HG02588 (cell line): ENCODE data around the gene STIM1.
"Not testable (repeated sequence)": the region's sequence is repeated elsewhere in the genome, so short reads cannot be mapped to it uniquely, and the experiment has no call there.

Experiments
- ATAC-seq: cut with Tn5 transposase; IDR thresholded peaks from one replicate; pipeline ENCODE4 v1.9.1; 2021; ENCODE audit warnings: mild to moderate bottlenecking, moderate library complexity; ENCODE audit not compliant: unreplicated experiment

STIM1 gene

DNA sequence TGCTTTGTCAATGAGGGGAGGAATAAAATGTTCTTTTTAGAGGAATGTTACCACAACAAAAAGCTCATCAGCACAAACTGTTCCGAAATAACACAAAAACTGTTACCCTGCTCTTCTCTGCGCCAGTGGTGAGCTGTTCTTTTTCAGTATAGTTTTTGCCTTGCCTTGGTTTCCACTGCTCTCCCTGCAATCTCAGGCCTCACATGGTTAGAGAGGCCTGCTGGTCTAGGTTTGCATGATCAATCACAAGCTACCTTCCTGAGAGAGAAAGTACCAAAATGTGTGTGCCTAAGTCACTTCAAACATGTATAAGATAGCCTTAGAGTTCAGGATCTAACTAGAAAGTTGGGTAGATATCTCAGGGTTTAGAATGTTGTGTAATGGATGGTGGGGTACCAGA, 114.6 kb downstream of the STIM1 start:
- no peak for ATAC-seq

DNA sequence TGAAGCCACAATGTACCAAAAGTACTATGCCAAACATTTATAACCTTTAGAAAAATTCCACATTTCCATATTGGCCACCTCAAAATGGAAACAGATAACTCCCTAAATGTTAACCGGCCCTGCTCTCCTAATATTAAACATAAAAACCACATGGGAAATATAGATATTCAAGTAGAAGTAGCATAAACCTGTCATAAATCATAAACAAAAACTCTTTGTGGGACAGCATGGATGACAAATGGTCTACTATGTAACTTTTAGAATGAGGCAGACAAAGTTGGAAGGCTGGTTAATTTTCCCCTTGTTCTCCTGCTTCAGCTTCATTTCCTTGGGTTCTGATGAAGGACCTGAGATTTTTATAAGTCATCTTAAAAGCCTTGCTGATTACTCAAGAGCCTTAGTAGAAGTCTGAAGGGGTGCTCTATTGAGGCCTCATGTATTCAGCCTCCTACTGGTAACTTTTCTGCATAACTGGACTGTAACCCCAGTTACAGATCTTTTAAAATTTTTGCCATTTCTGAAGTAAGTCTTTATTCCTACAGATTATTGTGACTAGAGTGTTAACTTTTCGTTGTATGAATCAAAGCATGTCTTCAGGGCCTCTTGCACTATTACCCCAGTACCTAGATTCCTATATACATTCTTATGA, 116.4 kb downstream of the STIM1 start:
- no peak for ATAC-seq

DNA sequence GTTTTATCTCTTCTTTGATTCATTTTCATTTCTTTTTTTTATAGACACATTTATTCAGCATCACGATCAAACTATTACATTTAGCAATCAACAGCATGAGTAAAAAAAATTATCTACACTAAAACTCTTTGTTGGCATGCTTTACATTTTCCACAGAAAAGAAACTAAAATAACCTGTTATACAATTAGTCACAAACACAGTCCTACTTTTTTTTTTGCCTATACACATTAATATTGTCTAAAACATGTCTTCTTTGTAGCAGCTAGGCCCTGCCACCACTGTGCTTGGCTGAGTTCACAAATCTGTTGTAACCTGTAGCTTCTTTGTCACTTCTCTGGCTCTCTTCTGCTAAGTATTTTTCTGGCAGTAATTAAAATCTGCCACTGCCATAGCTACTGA, 117.0 kb downstream of the STIM1 start:
- no peak for ATAC-seq

DNA sequence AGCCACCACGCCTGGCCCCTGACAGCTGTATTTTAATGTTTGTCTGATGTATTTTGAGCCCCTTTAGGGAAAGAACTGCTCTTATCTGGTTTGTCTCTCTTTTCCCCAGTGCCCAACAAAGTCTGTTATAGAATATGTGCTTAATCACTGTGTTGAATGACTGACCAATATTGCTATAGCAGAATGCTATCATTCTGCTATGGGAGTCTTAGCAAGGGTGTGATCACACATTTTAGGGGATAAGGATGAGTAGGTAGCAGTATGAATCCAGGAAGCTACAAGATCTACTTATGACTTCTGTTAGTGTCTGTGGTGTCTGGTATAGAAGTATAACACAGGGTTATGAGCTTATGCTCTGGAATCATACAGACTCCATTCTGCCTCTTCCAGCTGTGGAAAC, 121.6 kb downstream of the STIM1 start:
- no peak for ATAC-seq

DNA sequence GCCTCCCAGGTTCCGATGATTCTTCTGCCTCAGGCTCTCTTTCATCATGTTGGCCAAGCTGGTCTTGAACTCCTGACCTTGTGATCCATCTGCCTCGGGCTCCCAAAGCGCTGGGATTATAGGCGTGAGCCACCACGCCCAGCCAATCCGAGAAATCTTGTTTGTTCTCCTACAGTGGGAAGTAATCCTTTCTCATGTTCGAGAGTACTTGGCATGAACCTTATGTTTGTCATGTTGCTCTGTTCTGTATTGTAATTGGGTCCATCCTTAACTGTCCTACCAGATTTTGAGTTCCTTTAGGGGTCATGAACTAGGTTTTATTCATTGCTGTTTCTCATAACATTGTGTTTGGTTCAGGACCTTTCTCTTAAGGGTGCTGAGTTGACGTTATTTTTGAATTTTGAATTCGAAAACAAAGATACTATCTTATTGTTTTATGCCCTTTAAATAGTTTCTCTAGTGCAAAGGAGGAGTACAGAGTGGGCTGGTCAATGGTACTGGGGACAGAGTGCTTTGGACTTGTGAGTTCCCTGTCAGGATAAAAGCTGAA, 125.7 kb downstream of the STIM1 start:
- ATAC-seq: no peak

DNA sequence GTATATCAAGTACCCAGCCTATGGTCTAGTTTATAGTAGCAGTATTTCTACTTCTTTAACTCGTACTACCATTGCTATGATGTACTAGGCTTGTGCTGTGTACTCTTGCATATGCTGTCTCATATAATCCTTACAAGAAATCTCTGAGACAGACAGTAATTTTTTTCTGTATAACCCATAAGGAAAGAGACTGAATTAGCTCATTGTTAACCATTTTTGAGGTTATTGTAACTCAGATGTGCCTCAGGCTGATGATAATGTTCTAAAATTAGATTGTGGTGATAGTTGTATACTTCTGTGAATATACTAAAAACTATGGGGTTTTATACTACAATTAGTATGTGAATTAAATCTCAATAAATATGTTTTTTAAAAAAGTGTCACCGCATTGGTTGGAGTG, 127.0 kb downstream of the STIM1 start:
- ATAC-seq: no peak

DNA sequence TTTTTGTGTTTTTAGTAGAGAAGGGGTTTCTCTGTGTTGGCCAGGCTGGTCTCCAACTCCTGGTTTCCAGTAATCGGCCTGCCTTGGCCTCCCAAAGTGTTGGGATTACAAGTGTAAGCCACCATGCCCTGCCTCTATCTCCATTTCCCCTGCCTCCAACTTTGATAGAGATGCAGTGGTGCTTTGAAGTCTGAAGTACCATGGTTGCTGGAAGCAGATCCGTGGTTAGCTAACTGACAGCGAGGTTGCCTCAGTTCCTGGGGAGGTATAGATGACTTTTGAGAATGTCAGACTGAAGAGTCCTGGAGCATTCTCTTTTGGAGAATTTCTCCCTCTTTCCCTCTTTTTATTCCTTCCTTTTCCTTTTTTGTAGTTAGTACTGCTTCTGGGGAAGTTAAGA, 127.6 kb downstream of the STIM1 start:
- ATAC-seq: no peak

DNA sequence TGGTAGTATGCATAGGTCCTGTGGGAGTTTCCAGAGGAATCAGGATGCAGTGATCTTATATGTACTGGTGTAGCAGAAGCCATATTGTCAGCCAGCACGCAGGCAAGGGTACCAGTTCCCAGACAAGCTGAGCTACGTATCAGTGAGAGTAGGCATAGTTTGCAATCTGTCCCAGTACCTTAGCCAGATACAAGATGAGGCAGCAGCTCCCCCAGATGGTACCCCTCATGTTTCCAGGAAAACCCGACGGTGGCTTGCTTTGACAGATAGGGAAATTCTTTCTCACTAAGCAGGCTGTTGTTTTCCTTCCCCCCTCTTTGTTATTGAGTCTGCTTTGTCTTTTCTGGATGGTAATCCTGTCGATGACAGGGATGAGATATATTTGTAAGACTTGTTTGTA, 129.4 kb downstream of the STIM1 start:
- no peak for ATAC-seq

DNA sequence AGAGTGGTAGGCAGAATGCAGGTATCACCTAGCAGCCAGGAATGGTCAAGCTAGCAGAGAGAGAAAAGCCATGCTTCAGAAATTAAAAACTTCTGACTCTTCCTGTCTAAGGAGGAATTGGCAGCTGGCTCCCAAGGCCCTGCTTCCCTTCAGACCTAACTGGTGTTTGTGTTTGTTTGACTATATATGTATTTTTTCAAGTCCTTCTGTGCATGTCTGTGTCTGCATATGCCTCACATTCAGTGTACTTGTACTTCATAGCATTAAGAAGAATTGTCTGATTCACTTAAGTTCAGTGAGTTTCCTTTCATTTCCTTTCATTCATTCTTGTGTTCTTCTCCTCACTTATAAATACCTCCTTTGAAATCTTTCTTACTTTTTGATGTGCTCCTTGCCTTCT, 130.2 kb downstream of the STIM1 start:
- ATAC-seq: no peak

DNA sequence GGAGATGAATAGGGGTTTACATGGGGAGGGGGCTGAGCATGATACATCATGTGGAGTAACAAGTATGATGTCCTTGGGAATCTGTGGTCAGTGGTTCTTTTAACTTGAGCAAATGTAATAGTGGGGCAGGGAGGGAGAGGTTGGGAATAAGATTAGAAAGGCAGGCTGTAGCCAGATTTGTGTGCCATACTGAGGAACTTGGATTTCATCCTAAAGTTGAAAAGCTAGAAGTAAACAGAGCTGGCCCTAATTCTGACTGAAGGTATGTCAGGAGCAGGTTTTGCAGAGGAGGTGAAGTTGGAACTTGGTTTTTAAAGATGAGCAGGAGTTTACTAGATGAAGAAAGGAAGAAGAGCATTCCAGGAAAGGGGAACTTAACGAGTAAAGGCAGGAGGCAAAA, 130.8 kb downstream of the STIM1 start:
- ATAC-seq: no peak

DNA sequence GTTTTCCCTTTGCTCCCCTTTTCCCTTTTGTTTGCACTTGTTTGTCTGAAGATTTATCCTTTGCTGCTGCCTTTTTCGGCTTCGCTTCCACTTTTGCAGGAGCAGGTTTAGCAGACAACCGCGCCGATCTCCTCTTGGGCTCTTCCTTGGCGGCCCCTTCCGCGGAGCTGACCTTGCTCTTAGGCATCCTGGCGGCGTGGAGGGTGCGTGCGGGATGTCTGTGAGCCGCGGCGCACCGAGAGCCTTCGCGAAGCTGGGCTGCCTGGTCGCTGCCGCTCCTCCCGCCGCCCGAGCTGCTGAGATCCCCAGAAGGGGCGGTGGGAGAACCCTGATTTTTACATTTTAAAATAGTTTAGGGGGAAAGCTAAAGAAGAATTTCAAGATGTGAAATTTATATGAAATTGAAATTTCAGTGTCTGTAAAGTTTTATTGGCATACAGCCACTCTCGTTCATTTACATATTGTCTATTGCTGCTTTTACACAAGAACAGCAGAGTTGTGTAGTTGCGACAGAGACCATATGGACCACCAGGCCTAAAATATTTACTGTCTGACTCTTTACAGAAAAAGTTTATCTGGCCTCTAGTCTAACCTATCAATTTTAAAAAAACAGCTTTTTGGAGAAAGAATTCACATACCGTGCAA, 133.9 kb downstream of the STIM1 start:
- no peak for ATAC-seq

DNA sequence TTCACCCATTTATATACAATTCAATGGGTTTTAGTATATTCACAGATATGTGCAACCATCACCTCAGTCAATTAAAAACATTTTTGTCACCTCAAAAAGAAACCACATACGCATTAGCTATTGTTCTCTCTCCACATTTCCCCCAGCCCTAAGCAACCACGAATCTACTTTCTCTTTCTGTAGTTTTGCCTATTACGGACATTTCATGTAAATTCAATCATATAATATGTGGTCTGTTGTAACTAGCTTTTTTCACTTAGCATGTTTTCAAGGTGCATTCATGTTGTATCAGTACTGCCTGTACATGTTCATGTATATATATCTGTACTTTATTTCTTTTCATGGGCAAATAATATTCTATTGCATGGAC, 134.4 kb downstream of the STIM1 start:
- no peak for ATAC-seq

DNA sequence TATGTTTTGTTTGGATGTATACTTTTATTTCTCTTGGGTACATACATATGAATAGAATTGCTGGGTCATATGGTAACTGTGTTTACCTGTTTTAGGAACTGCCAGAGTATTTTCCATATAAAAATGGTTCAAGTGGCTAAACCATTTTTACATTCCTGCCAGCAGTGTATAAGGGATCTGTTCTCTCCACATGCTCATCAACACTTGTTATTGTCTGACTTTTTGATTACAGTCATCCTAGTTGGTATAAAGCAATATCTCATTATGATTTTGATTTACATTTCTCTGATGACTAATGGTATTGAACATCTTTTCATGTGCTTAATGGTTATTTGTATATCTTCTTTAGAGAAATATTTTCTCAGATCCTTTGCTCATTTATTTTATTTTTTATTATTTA, 134.9 kb downstream of the STIM1 start:
- ATAC-seq: no peak

DNA sequence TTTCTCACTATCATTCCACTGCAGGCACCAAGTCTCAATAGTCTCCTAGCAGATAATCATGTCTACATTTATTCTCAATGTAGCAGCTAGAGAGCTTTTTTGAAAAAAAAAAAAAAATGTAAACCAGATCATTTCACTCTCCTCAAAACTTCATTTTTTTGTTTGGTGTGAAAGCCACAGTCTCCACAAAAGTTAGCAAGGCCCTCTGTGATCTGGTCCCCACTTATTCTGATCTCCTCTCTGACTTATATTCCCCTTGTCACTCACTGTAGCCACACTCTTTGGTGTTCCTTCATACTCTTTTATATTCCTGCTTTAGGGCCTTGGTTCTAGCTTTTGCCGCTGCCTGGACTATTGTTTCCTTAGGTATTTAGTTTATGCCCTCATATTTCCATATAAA, 137.5 kb downstream of the STIM1 start:
- ATAC-seq: no peak

DNA sequence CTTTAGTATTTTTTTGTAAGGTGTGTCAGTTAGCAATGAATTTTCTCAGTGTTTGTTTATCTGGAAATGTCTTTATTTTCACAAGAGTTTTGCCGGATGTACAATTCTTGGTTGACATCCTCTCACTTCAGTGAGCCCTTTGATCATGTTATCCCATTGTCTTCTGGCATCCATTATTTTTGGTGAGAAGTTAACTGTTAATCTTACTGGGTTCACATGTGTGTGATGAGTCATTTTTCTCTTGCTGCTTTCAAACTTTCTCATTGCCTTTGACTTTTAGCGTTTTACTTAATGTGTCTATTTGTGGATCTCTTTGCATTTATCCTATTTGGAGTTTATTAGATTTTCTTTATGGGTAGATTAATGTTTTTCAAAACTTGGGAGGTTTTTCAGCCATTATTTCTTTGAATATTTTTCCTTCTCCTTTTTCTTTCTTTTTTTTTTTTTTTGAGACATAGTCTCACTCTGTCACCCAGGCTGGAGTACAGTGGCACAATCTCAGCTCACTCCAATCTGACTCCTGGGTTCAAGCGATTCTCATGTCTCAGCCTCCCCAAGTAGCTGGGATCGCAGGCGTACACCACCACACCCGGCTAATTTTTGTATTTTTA, 138.7 kb downstream of the STIM1 start:
- no peak for ATAC-seq

DNA sequence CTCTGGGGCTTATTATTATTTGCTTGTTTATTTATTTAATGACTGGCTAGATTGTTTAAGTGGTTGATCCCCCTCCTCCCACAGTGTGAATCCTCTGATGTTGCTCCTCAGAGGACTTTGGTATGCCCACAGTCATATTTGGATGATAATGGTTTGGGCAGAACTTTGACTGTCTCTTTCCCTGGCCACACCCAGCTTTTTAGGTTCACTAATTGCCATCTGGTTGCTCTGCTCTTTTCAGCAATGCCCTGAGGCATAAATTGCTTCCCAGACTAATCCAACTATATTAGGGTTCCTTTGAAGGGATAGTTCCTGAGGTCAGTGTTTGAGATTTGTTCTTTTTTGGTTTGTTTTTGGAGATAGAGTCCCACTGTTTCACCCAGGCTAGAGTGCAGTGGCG, 139.8 kb downstream of the STIM1 start:
- ATAC-seq: no peak

DNA sequence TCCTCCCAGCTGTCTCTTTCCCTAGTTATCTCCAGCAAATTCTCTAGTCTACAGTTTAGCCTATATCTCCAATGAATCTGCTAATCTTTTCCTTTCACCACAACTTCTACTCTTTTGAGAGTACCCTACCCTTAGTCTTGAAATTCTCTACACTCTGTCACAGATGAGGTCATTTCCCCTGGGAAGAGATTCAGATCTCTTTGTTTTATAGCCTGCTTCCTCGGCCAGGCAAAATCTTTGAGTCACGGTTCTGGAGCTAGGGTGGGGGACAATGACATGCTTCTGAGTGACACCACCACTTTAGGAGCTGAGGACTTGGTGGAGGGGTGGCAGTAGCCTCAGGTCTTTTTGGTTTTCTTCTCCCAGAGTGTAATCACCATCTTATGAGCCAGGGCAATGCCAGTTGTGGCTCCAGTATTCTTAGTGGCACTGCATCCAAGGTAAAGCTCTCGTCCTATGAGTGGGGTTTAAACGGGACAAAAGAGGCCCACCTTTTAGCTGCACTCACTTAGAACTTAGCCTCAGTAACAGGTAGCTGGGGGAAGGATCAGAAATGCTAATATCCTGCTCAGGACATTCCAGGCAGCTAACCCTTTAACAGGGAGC, 140.6 kb downstream of the STIM1 start:
- ATAC-seq: no peak

DNA sequence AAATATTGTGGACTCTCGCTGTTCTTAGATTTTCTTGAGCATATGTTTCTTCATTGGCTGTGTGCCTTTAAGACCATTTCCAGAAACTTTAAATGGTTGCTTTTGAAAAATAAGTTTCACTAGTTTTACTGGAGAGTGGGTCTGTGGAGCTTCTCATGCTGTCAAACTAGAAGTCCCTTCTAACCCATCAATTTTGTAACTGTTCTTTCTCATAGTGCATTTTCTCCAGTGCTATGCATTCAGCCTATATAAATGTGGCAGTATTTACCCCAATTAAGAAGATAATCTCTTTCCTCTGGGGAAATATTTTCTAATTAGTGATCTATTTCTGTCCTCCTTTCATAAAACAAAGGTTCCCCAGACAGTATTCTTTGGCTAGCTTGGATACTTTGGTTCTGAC, 141.2 kb downstream of the STIM1 start:
- ATAC-seq: no peak

DNA sequence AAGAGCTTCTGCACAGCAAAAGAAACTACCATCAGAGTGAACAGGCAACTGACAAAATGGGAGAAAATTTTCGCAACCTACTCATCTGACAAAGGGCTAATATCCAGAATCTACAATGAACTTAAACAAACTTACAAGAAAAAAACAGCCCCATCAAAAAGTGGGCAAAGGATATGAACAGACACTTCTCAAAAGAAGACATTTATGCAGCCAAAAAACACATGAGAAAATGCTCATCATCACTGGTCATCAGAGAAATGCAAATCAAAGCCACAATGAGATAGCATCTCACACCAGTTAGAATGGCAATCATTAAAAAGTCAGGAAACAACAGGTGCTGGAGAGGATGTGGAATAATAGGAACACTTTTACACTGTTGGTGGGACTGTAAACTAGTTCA, 149.3 kb downstream of the STIM1 start:
- ATAC-seq: not testable (repeated sequence)

DNA sequence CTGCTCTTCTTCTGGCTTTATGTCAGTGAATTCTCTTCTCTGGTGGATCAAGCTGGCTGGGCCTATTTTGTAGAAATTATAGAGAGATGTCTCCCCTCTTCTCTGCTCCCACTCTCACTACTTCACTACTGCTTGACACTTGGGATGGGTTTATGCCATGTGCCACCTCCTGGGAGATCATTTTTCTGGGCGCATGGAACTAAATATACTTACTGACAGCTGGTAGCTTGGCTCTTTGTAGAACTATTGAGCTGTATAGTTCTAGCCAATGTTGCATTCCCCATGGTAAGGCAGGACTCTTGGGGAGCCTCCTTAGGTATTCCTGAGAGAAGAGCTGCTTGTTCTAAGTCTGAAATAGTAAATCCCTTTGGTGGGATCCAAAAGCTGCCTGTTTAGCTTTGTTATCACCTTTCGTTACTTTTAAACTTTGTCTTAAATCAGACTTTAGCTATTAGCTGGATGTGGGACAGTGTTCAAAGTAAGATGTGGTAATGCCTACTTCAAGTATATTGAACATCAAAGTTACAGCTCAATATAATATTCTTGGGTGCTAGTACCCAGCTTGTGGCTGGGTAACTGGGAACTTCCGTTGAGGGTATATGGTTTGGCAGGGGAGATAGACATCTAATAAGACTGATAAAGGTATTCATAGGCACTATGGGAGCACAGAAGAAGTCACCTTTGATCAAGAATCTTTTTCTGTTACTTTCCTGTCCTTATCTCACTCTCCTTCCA, 151.6 kb downstream of the STIM1 start:
- no peak for ATAC-seq

DNA sequence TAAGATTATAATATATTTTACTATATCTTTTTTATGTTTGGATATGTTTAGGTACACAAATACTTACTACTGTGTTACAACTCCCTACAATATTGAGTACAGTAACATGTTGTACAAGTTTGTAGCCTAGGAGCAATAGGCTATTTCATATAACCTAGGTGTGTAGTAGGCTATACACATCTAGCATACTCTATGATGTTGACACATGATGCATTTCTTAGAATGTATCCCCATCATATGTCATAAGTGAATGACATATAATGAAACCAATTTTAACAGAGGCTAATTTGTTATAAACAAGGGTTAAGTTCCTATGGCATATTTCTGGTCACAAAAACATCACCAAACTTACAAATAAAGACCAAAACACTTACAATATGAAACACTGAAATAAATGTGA, 152.7 kb downstream of the STIM1 start:
- no peak for ATAC-seq
